HepG2 (cell line): ENCODE measurements around the gene CYP2W1. TPM values are rescaled to one million over a fixed set of nuclear protein-coding genes. Genes with fewer than 3 reads are reported as not detected.

Experiments used
- ADNP ChIP-seq: sonication (generic); formaldehyde crosslinking; IDR thresholded peaks from 2 replicates; pipeline ENCODE4 v1.4.0; 2020; ENCODE audit warnings: missing genetic modification reagents
- BORCS8-MEF2B ChIP-seq: sonication (generic); formaldehyde crosslinking; IDR thresholded peaks from 2 replicates; pipeline ENCODE4 v1.8.0; 2022; ENCODE audit warnings: mild to moderate bottlenecking, missing genetic modification reagents
- CC2D1A ChIP-seq: sonication (generic); formaldehyde crosslinking; IDR thresholded peaks from 2 replicates; pipeline ENCODE4 v1.8.1; 2023; ENCODE audit warnings: mild to moderate bottlenecking, missing genetic modification reagents
- CHD4 ChIP-seq: fragments of 200-600 bp; sonication (generic); IDR thresholded peaks from 2 replicates; pipeline ENCODE4 v1.7.0; 2017; ENCODE audit warnings: mild to moderate bottlenecking, low read length, borderline replicate concordance
- ELK4 ChIP-seq: sonication (generic); formaldehyde crosslinking; IDR thresholded peaks from 2 replicates; pipeline ENCODE4 v1.9.0; 2021; ENCODE audit warnings: missing genetic modification reagents, borderline replicate concordance
- GZF1 ChIP-seq: sonication (generic); formaldehyde crosslinking; IDR thresholded peaks from 2 replicates; pipeline ENCODE4 v1.5.1; 2020; ENCODE audit warnings: mild to moderate bottlenecking, missing genetic modification reagents
- IKZF1 ChIP-seq: fragments of 450-650 bp; IDR thresholded peaks from 2 replicates; pipeline ENCODE4 v1.7.1; 2016
- MED1 ChIP-seq: sonication (generic); formaldehyde crosslinking; IDR thresholded peaks from 2 replicates; pipeline ENCODE4 v1.4.0; 2020; ENCODE audit warnings: missing genetic modification reagents
- NFIB ChIP-seq: sonication (generic); formaldehyde crosslinking; IDR thresholded peaks from 2 replicates; pipeline ENCODE4 v1.9.0; 2021; ENCODE audit warnings: missing genetic modification reagents, mild to moderate bottlenecking, borderline replicate concordance
- RNF2 ChIP-seq: fragments of 450-650 bp; conservative IDR thresholded peaks from 2 replicates; pipeline ENCODE4 v1.6.1; 2016; ENCODE audit warnings: low read depth
- SAFB2 ChIP-seq: sonication (generic); formaldehyde crosslinking; IDR thresholded peaks from 2 replicates; pipeline ENCODE4 v1.5.1; 2020; ENCODE audit warnings: missing genetic modification reagents, low read depth, mild to moderate bottlenecking, borderline replicate concordance
- SALL1 ChIP-seq: sonication (generic); formaldehyde crosslinking; IDR thresholded peaks from 2 replicates; pipeline ENCODE4 v1.8.0; 2022; ENCODE audit warnings: mild to moderate bottlenecking, missing genetic modification reagents
- SMC3 ChIP-seq: IDR thresholded peaks from 2 replicates; pipeline ENCODE4 v1.6.1; 2011; ENCODE audit warnings: low read length, improper control_type of control experiment
- SP1 ChIP-seq, 2 experiments: fragments of 450-650 bp in 1 of 2; sonication (generic) in 1 of 2; formaldehyde crosslinking in 1 of 2; IDR thresholded peaks; 2 replicates each; pipeline versions ENCODE4 v1.4.0 to v1.6.1; 2016 to 2020; ENCODE audit warnings: missing genetic modification reagents in 1 of 2
- SRSF1 ChIP-seq: fragments of 200-400 bp; formaldehyde crosslinking; optimal IDR thresholded peaks from 2 replicates; pipeline ENCODE3; 2017; ENCODE audit warnings: mild to moderate bottlenecking, low read depth, low read length, moderate library complexity
- TBX3 ChIP-seq: fragments of 450-650 bp; IDR thresholded peaks from 2 replicates; pipeline ENCODE4 v1.6.1; 2017; ENCODE audit warnings: antibody characterized with exemption, mild to moderate bottlenecking, inconsistent platforms, borderline replicate concordance
- XBP1 ChIP-seq: sonication (generic); formaldehyde crosslinking; IDR thresholded peaks from 2 replicates; pipeline ENCODE4 v1.5.0; 2020; ENCODE audit warnings: missing genetic modification reagents
- ZFP90 ChIP-seq: sonication (generic); formaldehyde crosslinking; IDR thresholded peaks from 2 replicates; pipeline ENCODE4 v1.8.0; 2022; ENCODE audit warnings: missing genetic modification reagents, mild to moderate bottlenecking, inconsistent platforms, borderline replicate concordance
- ZKSCAN1 ChIP-seq: fragments of 150-350 bp; IDR thresholded peaks from 2 replicates; pipeline ENCODE4 v1.6.1; 2014; ENCODE audit warnings: low read length
- ZNF136 ChIP-seq: sonication (generic); formaldehyde crosslinking; IDR thresholded peaks from 2 replicates; pipeline ENCODE4 v1.8.1; 2022; ENCODE audit warnings: low read depth, mild to moderate bottlenecking, moderate library complexity, missing genetic modification reagents
- ZNF354B ChIP-seq: sonication (generic); formaldehyde crosslinking; IDR thresholded peaks from 2 replicates; pipeline ENCODE4 v1.8.0; 2022; ENCODE audit warnings: mild to moderate bottlenecking, missing genetic modification reagents
- ZNF44 ChIP-seq: sonication (generic); formaldehyde crosslinking; IDR thresholded peaks from 2 replicates; pipeline ENCODE4 v1.5.1; 2020; ENCODE audit warnings: mild to moderate bottlenecking, missing genetic modification reagents
- ZNF660 ChIP-seq: sonication (generic); formaldehyde crosslinking; IDR thresholded peaks from 2 replicates; pipeline ENCODE4 v1.5.1; 2020; ENCODE audit warnings: mild to moderate bottlenecking, low read depth, missing genetic modification reagents, borderline replicate concordance
- ZNF773 ChIP-seq: sonication (generic); formaldehyde crosslinking; IDR thresholded peaks from 2 replicates; pipeline ENCODE4 v1.4.0; 2020; ENCODE audit warnings: missing genetic modification reagents, borderline replicate concordance
- ZNF891 ChIP-seq: sonication (generic); formaldehyde crosslinking; IDR thresholded peaks from 2 replicates; pipeline ENCODE4 v1.5.0; 2020; ENCODE audit warnings: mild to moderate bottlenecking, missing genetic modification reagents
- polyA plus RNA-seq, 8 experiments: library from polyadenylated mRNA; depleted of rRNA in 3 of 8; stranded (reverse) in 7 of 8; unstranded in 1 of 8; fragments of >200 nt; fragmentation: Illumina TruSeq in 4 of 8; extraction: Trizol in 4 of 8; gene quantifications; 2 replicates each; pipeline versions ENCODE4 v1.2.1 to v1.2.3, GENCODE V29; 2011 to 2016; ENCODE audit warnings: low read depth in 4 of 8, missing spikeins in 1 of 8, mixed read lengths in 1 of 8; ENCODE audit not compliant: insufficient read depth in 1 of 8
- total RNA-seq, 5 experiments: library from RNA; depleted of rRNA; stranded (reverse); fragments of >200 nt; fragmentation: Illumina TruSeq; extraction: Trizol; gene quantifications; 2 replicates each; pipeline ENCODE4 v1.2.3, GENCODE V29; 2016; ENCODE audit warnings: low read depth in 1 of 5
- TF ChIP-seq, protein P1 (sequence below): sonication (generic); formaldehyde crosslinking; IDR thresholded peaks from 2 replicates; pipeline ENCODE4 v1.4.0; 2020; ENCODE audit warnings: mild to moderate bottlenecking, missing genetic modification reagents, borderline replicate concordance
- TF ChIP-seq, protein P2 (sequence below): sonication (generic); formaldehyde crosslinking; IDR thresholded peaks from 2 replicates; pipeline ENCODE4 v1.9.0; 2021; ENCODE audit warnings: missing genetic modification reagents, borderline replicate concordance

Gene CYP2W1
- total and polyA plus RNA-seq, 2 of the 13 experiments (the other 11 are each of a cell fraction or from before 2014, with no cell fraction given), result 19.5 to 31.7 TPM

DNA sequence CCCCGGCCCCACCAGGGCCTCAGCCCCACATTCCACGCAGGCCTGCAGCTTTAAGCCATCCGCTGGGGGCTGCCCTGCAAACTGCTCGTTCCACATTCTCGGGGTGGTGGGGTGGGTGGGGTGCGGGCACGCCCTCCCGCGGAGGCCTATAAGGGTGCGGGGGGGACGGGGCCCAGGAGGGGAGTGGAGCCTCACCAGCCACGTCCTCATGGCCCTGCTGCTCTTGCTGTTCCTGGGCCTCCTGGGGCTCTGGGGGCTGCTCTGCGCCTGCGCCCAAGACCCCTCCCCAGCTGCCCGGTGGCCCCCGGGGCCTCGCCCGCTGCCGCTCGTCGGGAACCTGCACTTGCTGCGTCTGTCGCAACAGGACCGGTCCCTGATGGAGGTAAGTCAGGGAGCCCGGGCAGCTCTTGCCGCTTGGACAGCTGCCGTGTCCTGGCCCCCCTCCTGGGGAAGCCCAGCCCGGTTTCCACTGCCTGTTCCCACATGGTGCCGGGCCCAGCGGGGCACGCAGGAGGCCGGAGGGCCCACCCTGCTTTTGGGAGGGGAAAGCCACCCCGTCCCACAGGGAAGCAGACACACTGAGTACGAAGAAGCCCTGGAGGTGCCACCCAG, at the start of gene CYP2W1 (continued):
- no peak for TF ChIP-seq ZNF891 (CRISPR knock-in tag)
- peak; percentile 64 for TF ChIP-seq SRSF1
- peak; percentile 14 for TF ChIP-seq ZFP90
- TF ChIP-seq ZNF44 (CRISPR knock-in tag), result no peak
- TF ChIP-seq ELK4 (CRISPR knock-in tag), result no peak
- TF ChIP-seq, protein P1, sequence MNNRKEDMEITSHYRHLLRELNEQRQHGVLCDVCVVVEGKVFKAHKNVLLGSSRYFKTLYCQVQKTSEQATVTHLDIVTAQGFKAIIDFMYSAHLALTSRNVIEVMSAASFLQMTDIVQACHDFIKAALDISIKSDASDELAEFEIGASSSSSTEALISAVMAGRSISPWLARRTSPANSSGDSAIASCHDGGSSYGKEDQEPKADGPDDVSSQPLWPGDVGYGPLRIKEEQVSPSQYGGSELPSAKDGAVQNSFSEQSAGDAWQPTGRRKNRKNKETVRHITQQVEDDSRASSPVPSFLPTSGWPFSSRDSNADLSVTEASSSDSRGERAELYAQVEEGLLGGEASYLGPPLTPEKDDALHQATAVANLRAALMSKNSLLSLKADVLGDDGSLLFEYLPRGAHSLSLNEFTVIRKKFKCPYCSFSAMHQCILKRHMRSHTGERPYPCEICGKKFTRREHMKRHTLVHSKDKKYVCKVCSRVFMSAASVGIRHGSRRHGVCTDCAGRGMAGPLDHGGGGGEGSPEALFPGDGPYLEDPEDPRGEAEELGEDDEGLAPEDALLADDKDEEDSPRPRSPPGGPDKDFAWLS (CRISPR knock-in tag), result no peak
- TF ChIP-seq SP1 (IDR thresholded peaks at IDR 0.05), result no peak
- TF ChIP-seq SP1 (CRISPR knock-in tag; IDR thresholded peaks at IDR 0.05), result peak; percentile 22; the same call in 1 of the 2 replicates
- TF ChIP-seq IKZF1, result no peak
- no peak for TF ChIP-seq SMC3
- TF ChIP-seq CC2D1A, result no peak
- TF ChIP-seq ZNF354B (CRISPR knock-in tag), result 0 out of 2 replicates have a peak, but pooled peaks have one; percentile 89
- no peak for TF ChIP-seq GZF1
- TF ChIP-seq ZNF773, result no peak
- TF ChIP-seq BORCS8-MEF2B (CRISPR knock-in tag), result peak; percentile 62; the same call in 1 of the 2 replicates
- TF ChIP-seq, protein P2, sequence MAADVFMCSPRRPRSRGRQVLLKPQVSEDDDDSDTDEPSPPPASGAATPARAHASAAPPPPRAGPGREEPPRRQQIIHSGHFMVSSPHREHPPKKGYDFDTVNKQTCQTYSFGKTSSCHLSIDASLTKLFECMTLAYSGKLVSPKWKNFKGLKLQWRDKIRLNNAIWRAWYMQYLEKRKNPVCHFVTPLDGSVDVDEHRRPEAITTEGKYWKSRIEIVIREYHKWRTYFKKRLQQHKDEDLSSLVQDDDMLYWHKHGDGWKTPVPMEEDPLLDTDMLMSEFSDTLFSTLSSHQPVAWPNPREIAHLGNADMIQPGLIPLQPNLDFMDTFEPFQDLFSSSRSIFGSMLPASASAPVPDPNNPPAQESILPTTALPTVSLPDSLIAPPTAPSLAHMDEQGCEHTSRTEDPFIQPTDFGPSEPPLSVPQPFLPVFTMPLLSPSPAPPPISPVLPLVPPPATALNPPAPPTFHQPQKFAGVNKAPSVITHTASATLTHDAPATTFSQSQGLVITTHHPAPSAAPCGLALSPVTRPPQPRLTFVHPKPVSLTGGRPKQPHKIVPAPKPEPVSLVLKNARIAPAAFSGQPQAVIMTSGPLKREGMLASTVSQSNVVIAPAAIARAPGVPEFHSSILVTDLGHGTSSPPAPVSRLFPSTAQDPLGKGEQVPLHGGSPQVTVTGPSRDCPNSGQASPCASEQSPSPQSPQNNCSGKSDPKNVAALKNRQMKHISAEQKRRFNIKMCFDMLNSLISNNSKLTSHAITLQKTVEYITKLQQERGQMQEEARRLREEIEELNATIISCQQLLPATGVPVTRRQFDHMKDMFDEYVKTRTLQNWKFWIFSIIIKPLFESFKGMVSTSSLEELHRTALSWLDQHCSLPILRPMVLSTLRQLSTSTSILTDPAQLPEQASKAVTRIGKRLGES (CRISPR knock-in tag), result no peak
- TF ChIP-seq RNF2, result no peak
- TF ChIP-seq SAFB2, result 0 out of 2 replicates have a peak, but pooled peaks have one; percentile 13
- no peak for TF ChIP-seq NFIB
- TF ChIP-seq ZNF660 (CRISPR knock-in tag), result no peak
- TF ChIP-seq MED1 (CRISPR knock-in tag), result peak; percentile 53
- peak; percentile 92; the same call in 1 of the 2 replicates for TF ChIP-seq CHD4
- TF ChIP-seq XBP1, result no peak
- no peak for TF ChIP-seq TBX3
- no peak for TF ChIP-seq ZKSCAN1
- TF ChIP-seq SALL1 (CRISPR knock-in tag), result peak; percentile 62
- no peak for TF ChIP-seq ZNF136
- TF ChIP-seq ADNP, result no peak
